ENCODE data around the gene TAAR6. TPM values are rescaled to one million over a fixed set of nuclear protein-coding genes. Genes with fewer than 3 reads are reported as not detected.
"Not testable (repeated sequence)": the region's sequence is repeated elsewhere in the genome, so short reads cannot be mapped to it uniquely, and the experiment has no call there.

The TAAR6 gene
- total and polyA plus RNA-seq, 2 donors (not counting 1 experiment from before 2014, with no cell fraction given), result not detected

DNA sequence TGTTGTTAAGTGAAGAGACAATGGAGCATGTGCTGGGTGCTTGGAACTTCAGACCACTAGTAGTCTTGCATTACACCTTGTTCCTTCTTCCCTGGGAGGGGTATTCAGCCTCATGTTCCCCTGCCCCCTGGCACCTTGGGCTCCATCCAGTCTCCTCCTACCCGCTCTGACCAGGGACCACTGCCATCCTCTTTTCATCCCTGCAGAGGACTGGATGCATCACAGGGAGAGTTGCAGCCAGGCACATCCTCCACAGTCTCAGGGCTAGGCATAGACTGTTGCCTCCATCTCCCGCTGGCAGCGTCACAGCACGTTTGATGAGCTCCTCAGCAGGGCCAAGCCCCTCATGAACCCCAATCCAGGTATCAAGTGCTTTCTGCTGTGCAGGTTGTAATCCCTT is 18.9 kb upstream of the TAAR6 start:
- Histone ChIP-seq H3K9me3 (ENCODE audit: control insufficient read depth, insufficient read depth, low read depth, low read length) (no peaks in the 10 kb centered on the region), H3K4me2 (ENCODE audit: extremely low read depth, insufficient read depth, low read length) (no peak overlapping the region), H3K27ac (ENCODE audit: insufficient read depth, low read length) (no peak overlapping the region), H4K20me1 (ENCODE audit: control insufficient read depth, extremely low read depth, insufficient read depth, low read length) (no peaks in the 10 kb centered on the region), H2AFZ (ENCODE audit: low read length) (no peak overlapping the region), H3K36me3 (ENCODE audit: control insufficient read depth, insufficient read depth, low read length) (no peaks in the 10 kb centered on the region), H3K79me2 (ENCODE audit: control insufficient read depth, insufficient read depth, low read length) (no peaks in the 10 kb centered on the region), H3K27me3 (ENCODE audit: control insufficient read depth, insufficient read depth, low read length) (peaks cover 3% of the 10 kb centered on the region), H3K4me3 (replicated peaks in 1 of 4; ENCODE audit: control extremely low read depth in 1 of 4, insufficient read depth in 1 of 4, low read depth in 3 of 4, low read length in 4 of 4) (no peak overlapping the region), H3K9ac (ENCODE audit: insufficient read depth, low read length) (no peak overlapping the region), H3K4me1 (ENCODE audit: control insufficient read depth, extremely low read depth, insufficient read depth, low read length) (no peaks in the 10 kb centered on the region)
- TF ChIP-seq EZH2 (IDR thresholded peaks at IDR 0.05; ENCODE audit: low read length, missing control alignments), result no peak
- TF ChIP-seq, protein P1, sequence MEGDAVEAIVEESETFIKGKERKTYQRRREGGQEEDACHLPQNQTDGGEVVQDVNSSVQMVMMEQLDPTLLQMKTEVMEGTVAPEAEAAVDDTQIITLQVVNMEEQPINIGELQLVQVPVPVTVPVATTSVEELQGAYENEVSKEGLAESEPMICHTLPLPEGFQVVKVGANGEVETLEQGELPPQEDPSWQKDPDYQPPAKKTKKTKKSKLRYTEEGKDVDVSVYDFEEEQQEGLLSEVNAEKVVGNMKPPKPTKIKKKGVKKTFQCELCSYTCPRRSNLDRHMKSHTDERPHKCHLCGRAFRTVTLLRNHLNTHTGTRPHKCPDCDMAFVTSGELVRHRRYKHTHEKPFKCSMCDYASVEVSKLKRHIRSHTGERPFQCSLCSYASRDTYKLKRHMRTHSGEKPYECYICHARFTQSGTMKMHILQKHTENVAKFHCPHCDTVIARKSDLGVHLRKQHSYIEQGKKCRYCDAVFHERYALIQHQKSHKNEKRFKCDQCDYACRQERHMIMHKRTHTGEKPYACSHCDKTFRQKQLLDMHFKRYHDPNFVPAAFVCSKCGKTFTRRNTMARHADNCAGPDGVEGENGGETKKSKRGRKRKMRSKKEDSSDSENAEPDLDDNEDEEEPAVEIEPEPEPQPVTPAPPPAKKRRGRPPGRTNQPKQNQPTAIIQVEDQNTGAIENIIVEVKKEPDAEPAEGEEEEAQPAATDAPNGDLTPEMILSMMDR (conservative IDR thresholded peaks at IDR 0.05 in 1 of 2, IDR thresholded peaks at IDR 0.05 in 1 of 2; ENCODE audit: low read depth in 1 of 2, low read length in 2 of 2), result no peak
- DNase-seq (ENCODE audit: low read depth in 2 of 2), result no peak

DNA sequence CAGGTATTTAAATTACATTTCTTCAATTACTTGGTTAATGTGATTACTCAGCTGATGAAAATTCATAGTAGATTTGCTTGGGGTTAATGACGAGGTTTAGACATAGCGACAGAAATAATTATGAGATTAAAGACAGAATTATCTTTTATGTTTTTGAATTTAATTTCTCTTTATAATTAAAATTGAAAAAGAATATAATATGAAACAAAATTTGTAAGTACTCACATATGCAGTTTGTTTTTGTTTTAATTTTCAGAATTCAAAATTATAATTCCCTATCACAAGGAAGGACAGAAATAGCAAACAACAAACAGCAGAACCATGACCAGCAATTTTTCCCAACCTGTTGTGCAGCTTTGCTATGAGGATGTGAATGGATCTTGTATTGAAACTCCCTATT is 17.8 kb upstream of the TAAR6 start, which contains the start of gene TAAR8:
TSS of gene TAAR8 (plus strand) at position 301 of the 400 bp plus-strand sequence. CDS start at position 322, 21 bp downstream.
- Histone ChIP-seq H3K4me3 (replicated peaks in 1 of 4; ENCODE audit: control extremely low read depth in 1 of 4, insufficient read depth in 1 of 4, low read depth in 3 of 4, low read length in 4 of 4) (no peak within 1 kb of the TSS), H3K9me3 (ENCODE audit: control insufficient read depth, insufficient read depth, low read depth, low read length) (no peaks in the 10 kb centered on the region), H3K9ac (ENCODE audit: insufficient read depth, low read length) (no peak within 1 kb of the TSS), H3K4me2 (ENCODE audit: extremely low read depth, insufficient read depth, low read length) (no peak within 1 kb of the TSS), H3K4me1 (ENCODE audit: control insufficient read depth, extremely low read depth, insufficient read depth, low read length) (no peaks in the 10 kb centered on the region), H3K27me3 (ENCODE audit: control insufficient read depth, insufficient read depth, low read length) (peaks cover 3% of the 10 kb centered on the region), H3K79me2 (ENCODE audit: control insufficient read depth, insufficient read depth, low read length) (no peaks in the 10 kb centered on the region), H4K20me1 (ENCODE audit: control insufficient read depth, extremely low read depth, insufficient read depth, low read length) (no peaks in the 10 kb centered on the region), H3K27ac (ENCODE audit: insufficient read depth, low read length) (no peak within 1 kb of the TSS), H2AFZ (ENCODE audit: low read length) (no peak within 1 kb of the TSS), H3K36me3 (ENCODE audit: control insufficient read depth, insufficient read depth, low read length) (no peaks in the 10 kb centered on the region)
- DNase-seq (ENCODE audit: low read depth in 2 of 2), result no peak
- no peak for TF ChIP-seq EZH2 (IDR thresholded peaks at IDR 0.05; ENCODE audit: low read length, missing control alignments)
- TF ChIP-seq, protein P1 (conservative IDR thresholded peaks at IDR 0.05 in 1 of 2, IDR thresholded peaks at IDR 0.05 in 1 of 2; ENCODE audit: low read depth in 1 of 2, low read length in 2 of 2), result no peak

DNA sequence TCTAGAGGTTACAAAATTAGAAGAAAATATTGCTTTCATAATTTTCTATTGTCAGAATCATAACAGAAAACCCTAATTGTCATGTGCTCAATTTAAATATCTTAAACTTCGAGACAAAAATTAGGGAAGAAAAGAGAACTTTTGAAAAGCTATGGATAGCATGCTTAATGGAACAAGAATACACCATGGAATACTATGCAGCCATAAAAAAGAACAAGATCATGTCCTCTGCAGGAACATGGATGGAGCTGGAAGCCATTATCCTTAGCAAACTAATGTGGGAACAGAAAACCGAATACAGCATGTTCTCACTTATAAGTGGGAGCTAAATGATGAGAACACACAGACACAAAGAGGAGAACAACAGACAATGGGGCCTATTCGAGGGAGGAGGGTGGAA is 10.0 kb upstream of the TAAR6 start:
- not testable (repeated sequence) for H3K36me3 ChIP-seq (ENCODE audit: control insufficient read depth, insufficient read depth, low read length); H3K4me3 ChIP-seq (replicated peaks in 1 of 4; ENCODE audit: control extremely low read depth in 1 of 4, insufficient read depth in 1 of 4, low read depth in 3 of 4, low read length in 4 of 4); H3K27ac ChIP-seq (ENCODE audit: insufficient read depth, low read length); H2AFZ ChIP-seq (ENCODE audit: low read length); DNase-seq (ENCODE audit: low read depth in 2 of 2); H4K20me1 ChIP-seq (ENCODE audit: control insufficient read depth, extremely low read depth, insufficient read depth, low read length); H3K9me3 ChIP-seq (ENCODE audit: control insufficient read depth, insufficient read depth, low read depth, low read length); H3K27me3 ChIP-seq (ENCODE audit: control insufficient read depth, insufficient read depth, low read length); H3K4me1 ChIP-seq (ENCODE audit: control insufficient read depth, extremely low read depth, insufficient read depth, low read length); H3K9ac ChIP-seq (ENCODE audit: insufficient read depth, low read length); H3K4me2 ChIP-seq (ENCODE audit: extremely low read depth, insufficient read depth, low read length); H3K79me2 ChIP-seq (ENCODE audit: control insufficient read depth, insufficient read depth, low read length)

Data from fibroblast of lung (primary cell).